ENCODE measurements around the gene ROR2. TPM values are rescaled to one million over a fixed set of nuclear protein-coding genes. Genes with fewer than 3 reads are reported as not detected.

ROR2 gene
- total and polyA plus RNA-seq, 2 of the 13 experiments (the other 11 are each of a cell fraction or from before 2014, with no cell fraction given), result not detected

GRCh38 chr9:91966503-91966902 lies 16.5 kb upstream of the ROR2 start:
- H3K27ac ChIP-seq (ENCODE audit: extremely low read length, insufficient read depth, low read length), result no peak overlapping the region
- H3K27me3 ChIP-seq (ENCODE audit: control insufficient read depth in 1 of 2, insufficient read depth in 2 of 2, low read length in 2 of 2), result peaks cover 2 to 19% of the 10 kb centered on the region in 2 experiments; a peak in 4 of 5 replicates
- H3K4me3 ChIP-seq (replicated peaks in 1 of 3; ENCODE audit: insufficient read depth in 1 of 3, low read depth in 2 of 3, low read length in 3 of 3), result no peak overlapping the region
- H3K4me1 ChIP-seq (ENCODE audit: insufficient read depth, low read length), result no peaks in the 10 kb centered on the region
- POLR2A ChIA-PET, result no interaction called here
- no peak overlapping the region for H3K4me2 ChIP-seq (ENCODE audit: low read depth, low read length)
- no peak for FAIRE-seq
- no peaks in the 10 kb centered on the region for H4K20me1 ChIP-seq (ENCODE audit: insufficient read depth, low read length)
- H3K9me3 ChIP-seq (ENCODE audit: low read length), result peaks cover 6% of the 10 kb centered on the region; the same call in 1 of the 2 replicates
- no peak overlapping the region for H3K9ac ChIP-seq (ENCODE audit: insufficient read depth, low read depth, low read length)
- ATAC-seq, result no peak
- no peaks in the 10 kb centered on the region for H3K79me2 ChIP-seq (ENCODE audit: insufficient read depth, low read length)
- intact Hi-C loops (cut with micrococcal nuclease; ENCODE audit: unreplicated experiment), result no loop called here
- DNase-seq (ENCODE audit: low spot score), result no peak
- H3K36me3 ChIP-seq (replicated peaks in 1 of 2; ENCODE audit: control insufficient read depth in 1 of 2, insufficient read depth in 2 of 2, low read length in 2 of 2), result no peaks in the 10 kb centered on the region
- CTCF ChIA-PET (ENCODE audit: low intra/inter-chr PET ratio, low total read pairs), result no interaction called here
- H2AFZ ChIP-seq (ENCODE audit: low read length), result no peak overlapping the region
- in situ Hi-C loops (cut with HindIII; ENCODE audit: extremely low pct_ligation_motif_present, low pct_unique_long_range_greater_than_20kb), result no loop called here
- 45% methylated on average over 2 of the region's 2 CpGs for WGBS (ENCODE audit: low lambda C conversion rate)
- BruUV-seq (replicated peaks), result no TSS peak
- TF ChIP-seq ATF5 (CRISPR knock-in tag; IDR thresholded peaks at IDR 0.05; ENCODE audit: low read depth) (no peak), ZFP36 (IDR thresholded peaks at IDR 0.05; ENCODE audit: borderline replicate concordance, low read depth, low read length, partially characterized antibody) (no peak), CENPT (CRISPR knock-in tag; IDR thresholded peaks at IDR 0.05; ENCODE audit: low read depth) (no peak), ZNF44 (CRISPR knock-in tag; IDR thresholded peaks at IDR 0.05) (no peak), ZBTB37 (CRISPR knock-in tag; IDR thresholded peaks at IDR 0.05) (no peak), ATF2 (CRISPR knock-in tag; IDR thresholded peaks at IDR 0.05) (no peak), THAP8 (CRISPR knock-in tag; IDR thresholded peaks at IDR 0.05; ENCODE audit: borderline replicate concordance) (no peak), ARID5B (CRISPR knock-in tag; IDR thresholded peaks at IDR 0.05) (no peak), ZNF367 (CRISPR knock-in tag; IDR thresholded peaks at IDR 0.05; ENCODE audit: borderline replicate concordance) (no peak), HNRNPH1 (optimal IDR thresholded peaks at IDR 0.05; ENCODE audit: low read depth, low read length) (no peak), ZNF574 (CRISPR knock-in tag; IDR thresholded peaks at IDR 0.05) (no peak), ZBTB25 (CRISPR knock-in tag; IDR thresholded peaks at IDR 0.05) (no peak)
